AG09319 (cell line): ENCODE measurements around the gene RALGPS1.

Experiments
- DNase-seq: peaks from one replicate; pipeline ENCODE4 v3.0.0-alpha.2; 2010; ENCODE audit warnings: low read depth; ENCODE audit errors: extremely low read depth
- CTCF ChIP-seq: IDR thresholded peaks from 2 replicates; pipeline ENCODE4 v1.5.1; 2011; ENCODE audit warnings: low read depth, mild to moderate bottlenecking, inconsistent platforms, low read length, moderate library complexity

RALGPS1 gene

GRCh38 chr9:127178686-127179632, 264.4 kb downstream of the RALGPS1 start:
- TF ChIP-seq CTCF = no peak
- DNase-seq = no peak

- DNase-seq = no peak
- TF ChIP-seq CTCF = no peak
These were observed 265.3 kb downstream of the RALGPS1 start for GRCh38 chr9:127179633-127180441.

GRCh38 chr9:127180457-127181314, 266.1 kb downstream of the RALGPS1 start:
- no peak for DNase-seq
- no peak for TF ChIP-seq CTCF

DNA sequence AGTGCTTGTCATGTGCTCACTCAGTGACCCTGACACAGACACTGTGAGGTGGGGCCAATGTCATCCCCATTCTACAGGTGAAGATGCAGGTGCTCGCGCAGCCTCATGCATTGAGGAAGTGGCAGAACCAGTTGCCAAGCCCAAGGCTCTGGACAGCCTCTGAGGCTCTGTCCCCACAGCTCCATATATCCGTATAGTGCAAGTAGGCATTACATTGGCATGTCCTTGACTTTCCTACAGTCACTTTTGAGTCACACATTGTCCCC, 266.7 kb downstream of the RALGPS1 start:
- no peak for DNase-seq

DNA sequence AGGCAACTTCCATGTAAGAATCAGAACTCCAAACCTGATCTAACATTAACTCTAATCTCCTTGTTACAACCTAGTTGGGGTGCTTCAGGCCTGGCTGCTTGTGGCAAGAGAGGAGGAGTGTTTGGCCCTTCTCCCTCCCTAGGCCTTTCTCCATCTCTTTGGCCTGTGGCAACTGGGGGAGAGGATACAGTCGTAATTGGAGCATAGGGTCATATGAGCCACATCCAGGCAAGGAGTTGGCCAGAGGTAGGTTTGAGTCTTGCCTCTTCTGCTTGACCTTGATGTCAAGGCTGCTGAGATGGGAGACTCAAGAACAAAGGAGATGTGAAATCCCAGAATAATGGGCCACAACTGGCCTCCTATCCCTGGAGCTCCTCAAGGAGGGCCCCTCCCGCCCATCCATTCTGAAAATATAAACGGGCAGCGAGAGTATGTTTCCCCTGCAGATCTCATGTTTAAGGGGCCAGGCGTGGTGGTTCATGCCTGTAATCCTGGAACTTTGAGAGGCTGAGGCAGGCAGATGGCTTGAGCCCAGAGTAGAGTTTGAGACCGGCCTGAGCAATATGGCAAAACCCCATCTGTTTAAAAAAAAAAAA, 267.1 kb downstream of the RALGPS1 start:
- DNase-seq = no peak
- no peak for TF ChIP-seq CTCF

More for the DNA sequence above, 266.7 kb downstream of the RALGPS1 start:
- no peak for TF ChIP-seq CTCF

DNA sequence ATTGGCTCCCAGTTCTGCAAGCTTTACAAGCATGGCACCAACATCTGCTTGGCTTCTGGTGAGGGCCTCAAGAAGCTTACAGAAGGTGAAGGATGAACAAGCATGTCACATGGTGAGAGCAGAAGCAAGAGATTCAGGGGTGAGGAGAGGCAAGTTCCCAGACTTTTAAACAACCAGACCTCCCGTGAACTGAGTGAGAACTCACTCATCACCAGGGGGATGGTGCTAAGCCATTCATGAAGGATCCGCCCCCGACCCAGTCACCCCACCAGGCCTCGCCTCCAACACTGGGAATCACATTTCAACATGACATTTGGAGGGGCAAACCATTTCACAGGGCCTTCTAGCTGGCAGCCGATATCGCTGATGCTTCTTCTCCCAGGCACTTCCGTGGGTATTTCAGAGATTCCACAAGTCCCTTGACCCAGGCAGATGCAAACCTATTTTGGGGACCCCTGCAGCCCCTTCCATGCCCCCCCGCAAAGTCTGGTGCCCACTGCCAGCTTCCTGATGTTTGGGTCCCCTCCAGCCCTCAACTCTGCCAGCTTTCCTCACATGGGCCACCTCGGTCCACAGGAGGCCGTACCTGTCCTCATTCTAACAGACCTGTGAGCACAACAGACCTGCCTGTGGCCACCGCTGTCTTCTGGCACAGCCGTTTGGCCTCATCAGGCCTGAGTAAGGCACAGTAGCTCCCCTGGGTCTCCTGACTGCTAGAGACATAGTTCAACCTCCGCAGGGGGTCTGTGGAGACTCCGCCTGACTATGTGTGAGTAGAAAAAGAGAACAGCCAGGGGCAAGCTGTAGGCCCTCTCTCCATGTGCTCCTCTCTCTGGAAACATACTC, 268.5 kb downstream of the RALGPS1 start:
- TF ChIP-seq CTCF = no peak
- DNase-seq = no peak
